LoVo (cell line): Measurements from ENCODE around the gene VKORC1.
"Not testable (repeated sequence)": the region's sequence is repeated elsewhere in the genome, so short reads cannot be mapped to it uniquely, and the experiment has no call there.

Experiments used
- DNase-seq: peaks from one replicate; pipeline ENCODE4 v3.0.0-alpha.2; 2016; ENCODE audit warnings: low spot score

VKORC1 gene

DNA sequence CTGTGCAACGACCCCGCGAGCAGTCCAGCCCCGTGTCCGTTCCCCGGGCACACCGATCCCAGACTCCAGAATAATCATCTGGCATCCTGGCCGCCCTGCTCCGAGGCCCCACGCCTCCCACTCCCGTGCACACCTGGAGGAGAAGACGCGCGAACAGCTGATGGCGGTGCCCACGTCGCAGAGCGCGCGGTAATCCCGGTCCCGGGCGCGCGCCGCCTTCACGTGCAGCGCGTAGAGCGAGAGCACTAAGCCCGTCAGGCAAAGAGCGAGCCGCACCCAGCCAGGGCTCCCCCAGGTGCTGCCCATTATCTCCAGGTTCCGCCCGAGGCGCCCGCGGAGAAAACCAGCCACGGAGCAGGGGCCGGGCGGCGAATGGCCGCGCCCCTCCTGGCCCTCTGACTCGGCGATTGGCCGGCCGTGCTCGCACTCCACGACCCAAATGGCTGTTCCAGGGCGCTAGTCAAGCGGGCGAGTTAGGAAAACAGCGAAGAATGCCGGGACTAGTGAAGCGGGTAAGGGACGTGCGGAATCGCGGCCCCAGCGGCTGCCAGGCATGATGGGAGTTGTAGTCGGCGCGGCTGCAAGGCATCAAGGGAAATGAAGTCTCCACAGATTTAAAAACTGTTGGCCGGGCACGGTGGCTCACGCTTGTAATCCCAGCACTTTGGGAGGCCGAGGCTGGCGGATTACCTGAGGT, at the start of gene VKORC1:
Gene VKORC1 (minus strand): TSS at position 374 of the 697 bp plus-strand sequence. CDS start 68 bp downstream, at position 306.
- DNase-seq: peak; percentile 98

DNA sequence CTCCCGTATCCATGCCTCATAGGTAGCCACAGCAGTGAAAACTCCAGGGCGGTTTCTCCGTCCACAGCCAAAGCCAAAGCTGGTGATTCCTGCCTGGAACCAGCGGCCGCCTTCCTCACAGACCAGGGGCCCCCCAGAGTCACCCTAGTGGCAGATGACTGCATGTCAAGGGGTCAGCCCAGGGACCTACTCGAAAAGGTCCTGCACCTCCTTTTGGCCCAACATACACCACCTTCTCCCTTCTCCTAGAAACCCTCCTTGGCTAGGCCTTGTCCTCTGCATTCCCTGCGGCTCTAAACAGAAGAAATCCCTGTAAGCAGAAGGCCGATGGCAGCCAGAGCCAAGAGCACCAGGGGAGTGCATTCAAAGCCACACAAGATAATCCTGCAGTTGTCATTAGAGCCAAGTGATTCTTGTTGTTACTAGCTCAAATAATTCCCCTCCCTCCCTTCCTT, 49.1 kb upstream of the VKORC1 start:
- no peak for DNase-seq

DNA sequence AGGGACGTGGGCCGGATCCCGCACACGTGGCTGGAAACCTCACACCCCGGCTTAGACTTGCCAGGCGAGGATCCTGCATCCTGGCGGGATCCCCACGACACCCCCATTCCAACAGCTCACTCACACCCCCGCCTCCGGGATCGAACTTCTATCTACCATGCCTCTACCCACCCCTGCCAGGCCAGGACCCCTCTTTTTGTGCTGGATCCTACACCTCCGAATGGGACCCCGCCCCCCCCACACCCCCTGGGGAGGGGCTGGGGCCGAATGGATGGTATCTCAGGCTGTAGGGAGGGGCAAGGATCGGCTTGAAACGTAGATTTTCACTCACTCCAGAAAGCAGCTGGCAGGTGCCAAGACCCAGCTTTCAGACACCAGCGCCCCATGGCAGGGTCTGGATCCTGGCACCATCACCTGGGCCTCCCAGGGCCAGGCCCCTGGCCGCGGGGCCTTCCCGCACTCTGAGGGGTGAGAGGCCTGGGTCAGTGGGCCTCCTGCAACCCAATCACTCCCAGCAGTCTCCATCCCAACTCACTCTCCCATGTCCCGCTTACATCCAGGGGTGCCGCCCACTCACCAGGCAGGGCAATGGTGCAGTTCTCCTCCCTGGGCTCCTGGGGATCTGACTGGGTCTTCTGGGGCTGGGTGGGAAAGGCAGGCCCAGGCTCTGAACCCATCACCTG, 48.6 kb upstream of the VKORC1 start:
- no peak for DNase-seq

DNA sequence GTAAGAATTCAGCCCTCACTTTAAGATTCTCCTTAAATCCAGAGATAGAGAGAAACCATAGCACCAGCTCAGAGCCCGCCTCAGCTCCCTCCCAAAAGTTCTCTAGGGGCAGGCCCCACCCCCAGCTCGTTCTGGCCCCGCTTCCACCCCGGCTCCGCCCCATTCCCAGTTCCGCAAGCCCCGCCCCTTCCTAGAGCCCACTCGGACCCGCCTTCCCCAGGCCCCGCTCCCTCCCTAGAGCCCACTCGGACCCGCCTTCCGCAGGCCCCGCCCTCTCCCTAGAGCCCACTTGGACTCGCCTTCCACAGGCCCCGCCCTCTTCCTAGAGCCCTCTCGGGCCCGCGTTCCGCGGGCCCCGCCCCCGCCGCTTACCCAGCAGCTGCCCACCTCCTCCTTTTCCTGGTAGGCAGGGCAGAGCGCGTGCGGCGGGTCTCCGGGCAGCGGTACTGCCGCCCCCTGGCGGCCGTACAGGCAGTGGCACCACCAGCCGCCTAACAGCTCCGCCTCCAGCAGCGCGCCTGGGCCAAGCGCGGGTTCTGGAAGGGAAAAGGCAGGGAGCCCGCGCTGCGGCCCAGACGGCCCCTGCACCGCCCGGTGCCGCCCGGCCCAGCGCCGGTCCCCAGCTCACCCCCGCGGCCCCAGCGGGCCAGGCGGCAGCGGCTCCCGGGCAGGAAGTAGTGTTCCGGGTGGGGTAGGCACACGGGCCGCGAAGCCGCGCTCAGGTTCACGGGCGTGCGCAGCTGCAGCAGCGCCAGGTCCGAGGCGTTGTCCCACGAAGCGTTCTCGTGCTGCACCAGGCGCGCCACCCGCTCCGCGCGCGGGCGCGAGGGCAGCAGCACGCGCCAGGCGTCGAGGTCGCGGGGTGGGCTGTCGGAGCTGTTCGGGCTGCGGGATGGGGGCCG, 47.8 kb upstream of the VKORC1 start:
- peak; percentile 98 for DNase-seq

DNA sequence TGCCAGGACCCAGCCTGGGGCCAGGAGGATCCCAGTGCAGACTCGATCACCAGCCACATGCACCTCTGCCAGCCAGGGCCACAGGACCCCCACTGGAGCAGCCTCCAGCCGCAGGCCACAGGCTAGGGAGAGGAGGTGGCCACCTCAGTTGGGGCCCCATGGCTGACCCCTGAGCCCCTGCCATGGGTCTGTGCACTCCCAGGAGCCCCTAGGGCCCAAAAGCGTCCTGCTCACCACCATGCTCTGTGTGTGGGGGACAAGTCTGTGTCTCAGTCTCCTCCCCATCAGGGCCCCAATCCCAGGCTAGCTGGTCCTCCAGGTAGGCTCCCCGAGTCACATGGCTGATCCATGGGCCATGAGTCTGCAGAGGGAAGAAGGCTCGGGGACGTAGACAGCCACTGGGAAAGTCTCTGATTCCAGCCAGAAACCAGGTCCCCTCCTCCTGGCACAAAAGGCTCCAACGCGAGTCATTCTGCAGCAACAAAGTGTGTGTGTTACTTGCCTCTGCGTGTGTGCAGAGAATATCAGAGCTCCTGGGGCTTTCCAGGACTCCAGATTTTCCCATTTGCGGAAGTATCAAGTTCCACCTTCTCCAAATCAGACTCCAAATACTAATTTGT, 47.0 kb upstream of the VKORC1 start:
- DNase-seq: no peak

DNA sequence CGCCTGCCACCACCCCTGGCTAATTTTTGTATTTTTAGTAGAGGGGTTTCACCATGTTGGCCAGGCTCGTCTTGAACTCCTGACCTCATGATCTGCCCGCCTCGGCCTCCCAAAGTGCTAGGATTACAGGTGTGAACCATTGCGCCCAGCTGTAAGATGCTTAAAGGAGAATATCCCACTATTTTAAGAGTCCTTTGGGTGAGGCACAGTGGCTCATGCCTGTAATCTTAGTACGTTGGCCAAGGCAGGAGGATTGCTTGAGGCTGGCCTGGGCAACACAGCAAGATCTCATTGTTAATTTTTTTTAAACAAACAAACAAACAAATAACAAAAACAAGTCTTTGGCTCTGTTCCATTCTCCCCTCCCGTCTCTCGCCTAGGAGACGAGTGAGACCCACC, 46.5 kb upstream of the VKORC1 start:
- DNase-seq: not testable (repeated sequence)

DNA sequence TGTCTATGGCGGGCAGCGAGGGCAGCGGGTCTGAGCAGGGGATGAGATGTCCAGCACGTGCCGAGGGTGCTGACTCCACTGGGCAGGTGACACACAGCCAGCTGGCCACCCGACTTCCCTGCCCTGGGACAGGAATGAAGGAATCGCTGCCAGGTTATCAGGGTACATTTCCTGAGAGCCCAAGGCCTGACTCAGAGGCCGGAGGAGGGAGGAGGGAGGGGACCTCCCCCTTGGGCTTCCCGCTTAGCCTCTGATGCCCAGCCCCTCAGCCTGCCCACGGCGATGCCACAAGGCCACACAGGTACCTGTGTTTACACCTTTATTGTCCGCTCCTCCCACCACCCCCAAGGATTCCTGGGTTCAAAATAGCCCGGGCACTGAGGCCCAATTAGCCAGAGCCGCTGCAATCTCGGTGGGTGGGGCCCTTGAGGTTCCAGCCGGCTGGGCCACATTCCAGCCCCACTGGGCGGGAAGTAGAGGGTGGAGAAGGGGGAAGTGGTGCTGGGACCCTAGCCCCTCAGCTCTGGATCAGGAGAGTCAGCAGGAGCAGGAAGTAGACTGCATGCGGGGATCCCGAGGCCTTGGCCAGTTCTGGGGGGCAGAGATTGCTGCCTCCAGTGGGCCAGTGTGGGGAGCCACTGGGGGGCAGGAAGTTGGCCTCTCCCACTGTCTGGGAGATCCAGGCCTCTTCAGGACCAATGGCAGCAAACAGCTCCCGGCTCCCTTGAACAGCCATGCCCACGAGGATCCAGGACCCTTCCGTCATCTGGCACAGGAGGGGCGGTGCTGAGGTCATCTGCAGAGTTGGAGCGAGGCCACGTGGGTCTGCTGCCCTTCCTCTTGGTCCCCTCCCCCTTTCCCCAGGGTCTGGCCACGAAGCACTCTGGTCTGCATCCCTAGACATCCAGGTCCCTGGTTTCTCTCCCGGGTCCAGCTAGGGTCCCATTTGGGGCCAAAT, 44.3 kb upstream of the VKORC1 start:
- peak; percentile 80 for DNase-seq

DNA sequence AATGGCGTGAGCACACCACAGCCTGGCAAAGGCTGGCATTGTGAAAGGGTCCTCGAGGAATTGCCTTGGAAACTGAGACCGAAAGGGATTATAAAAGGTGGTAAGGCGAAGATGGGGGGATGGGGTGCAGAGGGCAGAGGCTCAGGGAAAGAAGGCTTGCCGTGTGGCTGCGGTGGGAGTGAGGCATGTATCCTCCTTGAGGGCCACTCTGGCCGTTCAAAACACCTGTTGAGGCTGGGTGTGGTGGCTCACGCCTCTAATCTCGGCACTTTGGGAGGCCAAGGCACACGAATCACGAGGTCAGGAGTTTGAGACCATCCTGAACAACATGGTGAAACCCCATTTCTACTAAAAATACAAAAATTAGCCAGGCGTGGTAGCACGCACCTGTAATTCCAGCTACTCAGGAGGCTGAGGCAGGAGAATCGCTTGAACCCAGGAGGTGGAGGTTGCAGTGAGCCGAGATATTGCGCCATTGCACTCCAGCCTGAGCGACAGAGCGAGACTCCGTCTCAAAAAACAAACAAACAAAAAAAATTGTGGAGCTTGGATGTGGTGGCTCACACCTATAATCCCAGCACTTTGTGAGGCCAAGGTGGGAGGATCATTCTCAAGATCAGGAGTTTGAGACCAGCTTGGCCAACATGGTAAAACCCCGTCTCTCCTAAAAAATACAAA, 42.4 kb upstream of the VKORC1 start:
- DNase-seq: not testable (repeated sequence)

DNA sequence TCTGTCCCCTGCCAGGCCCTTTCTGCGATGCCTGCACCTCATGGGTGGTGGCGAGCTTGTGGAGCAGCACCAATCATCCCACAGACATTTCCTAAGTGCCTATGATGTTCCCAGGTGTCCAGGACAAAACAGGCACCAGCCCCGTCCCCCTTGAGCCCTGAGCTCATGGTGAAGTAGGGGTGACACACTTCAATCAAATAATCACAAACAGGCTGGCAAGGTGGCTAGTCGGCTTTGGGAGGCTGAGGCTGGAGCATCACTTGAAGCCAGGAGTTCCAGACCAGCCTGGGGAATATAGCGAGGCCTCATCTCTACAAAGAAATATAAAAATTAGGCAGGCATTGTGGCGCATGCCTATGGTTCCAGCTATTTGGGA, 41.7 kb upstream of the VKORC1 start:
- no peak for DNase-seq

DNA sequence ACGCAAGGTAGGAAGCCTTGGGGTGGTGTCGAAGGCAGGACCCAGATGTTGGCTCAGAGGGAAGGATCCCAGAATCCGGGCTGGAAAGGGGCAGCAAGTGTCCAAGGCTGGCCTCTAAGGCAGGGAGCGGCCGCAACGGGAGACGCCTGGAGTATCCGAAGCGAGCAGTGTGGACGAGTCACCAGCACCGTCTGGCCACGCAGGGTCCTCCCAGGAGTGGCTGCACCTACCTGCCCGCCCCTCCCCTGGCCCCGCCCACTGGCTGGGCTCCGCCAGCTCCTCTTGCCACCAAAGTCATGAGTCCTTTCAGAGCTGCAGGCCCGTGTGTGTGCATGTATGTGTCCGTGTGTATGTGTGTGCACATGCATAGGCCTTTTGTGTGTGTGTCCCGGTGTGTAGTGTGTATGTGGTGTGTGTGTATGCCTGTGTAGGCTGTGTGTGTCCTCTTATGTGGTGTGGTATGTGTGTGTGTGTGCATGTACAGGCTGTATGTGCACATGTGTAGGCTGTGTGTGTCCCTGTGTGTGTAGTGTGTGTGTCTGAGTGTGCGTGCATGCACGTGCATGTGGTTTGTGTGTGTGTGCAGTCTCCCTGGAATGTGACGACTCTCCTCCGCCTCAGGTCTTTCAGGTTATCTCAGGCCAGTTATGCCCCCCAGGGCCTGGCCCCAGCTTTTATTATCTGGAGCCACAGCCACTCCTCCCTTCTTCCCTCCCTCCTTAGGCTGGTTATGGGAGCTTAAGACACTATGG, 41.1 kb upstream of the VKORC1 start, which contains the start of gene PRSS8:
Gene PRSS8 (minus strand): TSS at position 193 of the 752 bp plus-strand sequence. CDS start 229 bp downstream, outside the sequence.
- no peak for DNase-seq

DNA sequence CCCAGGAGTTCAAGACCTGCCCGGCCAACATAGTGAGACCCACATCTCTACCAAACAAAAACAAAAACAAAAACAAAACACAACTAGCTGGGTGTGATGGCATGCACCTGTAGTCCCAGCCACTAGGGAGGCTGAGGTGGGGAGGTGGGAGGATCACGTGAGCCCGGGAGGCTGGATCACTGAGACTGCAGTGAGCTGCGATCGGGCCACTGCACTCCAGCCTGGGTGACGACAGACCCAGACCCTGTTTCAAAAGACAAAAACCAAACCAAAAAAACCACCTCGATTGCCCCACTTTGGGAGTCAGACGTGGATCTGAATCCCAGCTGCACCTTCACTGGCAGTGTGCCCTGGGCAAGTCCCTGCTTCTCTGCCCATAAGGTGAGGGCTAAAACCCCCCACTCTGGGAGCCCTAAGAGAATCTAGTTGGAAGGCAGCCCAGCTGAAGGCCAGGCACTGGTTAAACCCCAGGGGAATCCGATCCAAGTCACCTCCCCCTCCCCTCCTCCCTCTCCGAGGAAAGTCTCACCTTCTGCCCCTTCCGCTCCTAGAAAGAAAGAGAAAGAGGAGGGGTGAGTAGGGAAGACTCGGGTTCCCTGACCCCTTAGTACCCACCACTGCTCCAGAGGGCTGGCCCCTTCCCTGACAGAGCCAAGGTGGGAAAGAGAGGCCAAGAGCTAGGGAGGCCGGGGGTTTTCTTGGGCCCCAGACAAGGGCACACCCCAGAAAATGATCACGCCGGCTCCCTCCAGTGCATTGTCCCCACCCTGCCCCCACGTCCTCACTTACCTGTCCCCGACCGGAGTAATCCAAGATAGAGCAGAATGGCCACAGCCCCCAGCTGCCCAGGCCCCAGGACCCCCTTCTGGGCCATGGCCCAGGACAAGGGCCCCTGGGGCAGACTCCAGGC, 40.3 kb upstream of the VKORC1 start:
- DNase-seq: no peak

DNA sequence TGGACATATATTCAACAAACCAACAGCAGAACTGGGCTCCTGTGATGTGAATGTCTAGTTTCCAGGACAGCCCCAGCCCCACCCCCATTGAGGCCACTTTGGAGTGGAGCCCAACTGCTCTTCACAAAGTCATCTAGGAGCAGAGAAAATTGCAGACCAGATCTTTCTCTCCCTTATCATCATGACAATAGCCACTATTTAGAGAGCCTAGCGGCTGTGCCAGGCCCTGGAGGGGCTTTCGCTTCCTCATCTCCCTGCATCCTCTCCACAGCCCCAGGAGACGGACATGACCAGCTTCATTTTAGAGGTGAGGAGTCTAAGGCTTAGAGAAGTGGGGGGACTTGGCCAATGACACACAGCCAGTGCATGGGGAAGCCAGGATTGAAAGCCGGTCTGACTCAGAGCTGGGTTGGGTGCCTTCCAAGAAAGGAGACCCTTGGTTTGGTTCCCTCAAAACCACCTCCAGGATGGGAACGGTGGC, 39.5 kb upstream of the VKORC1 start:
- no peak for DNase-seq

DNA sequence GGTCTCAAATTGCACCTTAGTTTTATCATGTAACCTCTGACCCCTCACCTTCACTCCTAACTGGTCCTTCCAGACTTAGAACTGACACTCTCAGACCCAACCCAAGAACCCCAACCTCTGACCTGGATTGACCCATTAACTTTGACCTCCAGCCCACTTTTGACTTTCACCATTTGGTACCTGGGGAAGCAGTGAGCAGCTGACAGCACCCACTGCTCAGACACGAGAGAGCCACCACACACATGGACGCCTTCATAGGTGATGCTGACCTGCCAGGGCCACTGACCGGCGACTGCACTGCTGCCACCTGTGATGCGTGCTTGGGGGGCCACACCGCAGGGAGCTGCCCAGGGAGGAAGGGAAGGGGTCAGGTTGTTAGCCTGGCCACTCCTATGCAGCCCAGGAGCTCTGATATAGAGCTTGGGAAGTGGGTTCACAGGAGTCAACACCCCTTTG, 38.5 kb upstream of the VKORC1 start:
- DNase-seq: no peak

DNA sequence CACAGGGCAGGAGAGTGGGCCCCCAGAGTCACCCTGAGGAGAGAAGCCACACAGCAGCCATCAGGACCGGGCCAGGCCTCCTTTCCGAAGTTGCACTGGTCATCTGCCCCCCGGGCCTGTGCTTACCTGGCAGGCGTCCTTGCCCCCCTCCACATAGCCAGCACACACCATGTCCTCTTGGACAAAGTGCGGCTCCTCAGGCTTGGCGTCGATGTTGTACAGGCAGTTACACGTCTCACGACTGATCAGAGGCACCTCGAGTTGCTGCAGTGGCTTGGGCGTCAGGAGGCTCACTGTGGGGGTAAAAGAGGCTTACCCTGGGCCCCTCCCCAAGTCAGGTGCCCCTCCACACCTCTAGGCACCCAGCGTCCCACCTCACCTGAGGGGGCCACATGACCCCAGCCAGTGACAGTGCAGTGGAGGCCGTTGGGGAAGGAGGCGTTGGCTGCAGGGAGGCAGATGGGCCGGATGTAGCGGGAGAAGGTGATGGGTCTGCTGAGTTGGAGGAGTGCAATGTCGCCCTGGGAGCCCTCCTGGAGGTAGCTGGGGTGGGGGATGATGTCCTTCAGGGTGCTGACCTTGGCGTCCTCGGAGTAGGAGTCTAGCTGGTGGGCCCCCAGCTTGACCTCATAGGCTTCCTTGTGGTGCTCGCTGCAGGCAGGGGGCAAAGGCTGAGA, 37.8 kb upstream of the VKORC1 start:
- DNase-seq: no peak

DNA sequence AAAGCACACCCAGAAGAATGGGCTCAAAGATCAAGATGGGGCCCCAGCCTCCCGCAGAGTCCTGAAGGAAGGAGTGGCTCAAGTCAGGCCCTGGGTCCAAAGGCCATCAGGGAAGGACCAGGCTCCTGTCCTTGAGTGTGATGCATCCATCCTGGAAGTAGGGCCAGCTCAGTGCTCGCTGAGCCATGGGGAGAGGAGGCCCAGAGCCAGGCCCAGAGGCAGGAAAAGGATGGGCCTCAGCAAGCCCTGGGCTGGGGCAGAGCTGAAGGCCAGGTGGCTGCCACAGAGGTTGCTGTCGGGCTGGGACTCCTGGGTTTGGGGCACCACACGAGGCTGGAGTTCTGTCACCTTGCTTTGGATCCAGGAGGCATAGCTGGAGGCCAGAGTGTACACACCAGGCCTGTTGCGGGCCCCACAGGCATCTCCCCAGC, 37.3 kb upstream of the VKORC1 start:
- DNase-seq: no peak

DNA sequence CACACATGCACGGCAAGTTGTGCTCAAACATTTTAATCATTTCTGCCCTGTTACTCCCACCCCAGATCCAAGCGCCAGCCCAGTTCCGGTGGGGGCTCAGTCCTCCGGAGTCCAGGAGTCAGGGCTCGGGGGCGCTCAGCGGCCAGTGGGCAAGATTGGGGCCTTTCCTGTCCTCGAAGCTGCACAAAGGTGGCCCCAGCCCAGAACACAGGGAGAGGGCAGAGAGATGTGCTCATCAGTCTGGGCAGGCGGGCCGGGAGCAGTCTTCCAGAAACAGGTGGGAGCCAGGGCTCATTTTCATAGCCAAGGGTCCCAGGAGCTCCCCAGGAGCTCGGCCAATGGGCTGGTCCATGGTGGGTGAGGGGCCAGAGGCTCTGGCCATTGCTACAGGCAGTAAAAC, 36.8 kb upstream of the VKORC1 start:
- no peak for DNase-seq

DNA sequence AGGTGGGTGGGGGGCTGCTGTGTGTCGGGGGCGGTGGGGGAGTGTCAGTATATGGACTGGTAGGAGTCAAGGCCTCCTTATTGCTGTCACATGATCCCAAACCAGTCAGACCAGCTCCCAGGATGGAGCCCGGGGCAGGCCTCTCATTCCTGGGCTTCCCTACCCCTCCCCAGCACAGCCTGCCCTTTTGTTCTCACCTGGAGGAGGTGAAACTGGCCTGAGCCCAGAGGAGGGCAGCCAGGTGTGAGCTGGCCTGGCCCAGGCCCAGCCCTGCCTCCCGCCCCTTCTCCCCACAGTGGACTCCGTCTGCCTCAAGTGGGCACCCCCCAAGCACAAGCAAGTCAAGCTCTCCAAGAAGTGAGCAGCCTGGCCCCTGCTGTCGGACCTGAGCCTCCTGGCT, 36.3 kb upstream of the VKORC1 start:
- DNase-seq: peak; percentile 35
